OCI-LY1 (cell line): Measurements from ENCODE around the gene RABGEF1.
"Not testable (repeated sequence)": the region's sequence is repeated elsewhere in the genome, so short reads cannot be mapped to it uniquely, and the experiment has no call there.

Experiments
- H2AFZ ChIP-seq: fragments of 200-600 bp; sonication (generic), shearing (Covaris generic); 2 replicates; pipeline ENCODE4 v1.6.0; 2014; ENCODE audit warnings: antibody characterized with exemption, mild to moderate bottlenecking, low read length
- H3F3A ChIP-seq: fragments of 200-600 bp; sonication (generic), shearing (Covaris generic); 2 replicates; pipeline ENCODE4 v1.6.0; 2014; ENCODE audit warnings: mild to moderate bottlenecking, antibody characterized with exemption, low read length, moderate library complexity; ENCODE audit not compliant: insufficient read depth
- H3K27ac ChIP-seq: fragments of 200-600 bp; sonication (generic); 2 replicates; pipeline ENCODE4 v1.5.1; 2014; ENCODE audit warnings: low read length, mixed run types, mild to moderate bottlenecking, low read depth; ENCODE audit not compliant: poor library complexity, severe bottlenecking
- H3K27me3 ChIP-seq: fragments of 200-600 bp; sonication (generic); 2 replicates; pipeline ENCODE4 v1.6.0; 2014; ENCODE audit warnings: antibody characterized with exemption, mild to moderate bottlenecking, low read length, moderate library complexity; ENCODE audit not compliant: insufficient read depth
- H3K36me3 ChIP-seq: fragments of 200-600 bp; sonication (generic); 2 replicates; pipeline ENCODE4 v1.6.1; 2014; ENCODE audit warnings: mild to moderate bottlenecking, antibody characterized with exemption, low read length, moderate library complexity, mixed read lengths; ENCODE audit not compliant: insufficient read depth
- H3K4me1 ChIP-seq: fragments of 200-600 bp; sonication (generic); 2 replicates; pipeline ENCODE4 v1.5.1; 2014; ENCODE audit warnings: mild to moderate bottlenecking, low read length, moderate library complexity; ENCODE audit not compliant: insufficient read depth, severe bottlenecking
- H3K4me2 ChIP-seq: fragments of 200-600 bp; sonication (generic), shearing (Covaris generic); 2 replicates; pipeline ENCODE4 v1.6.1; 2014; ENCODE audit warnings: low read length
- H3K4me3 ChIP-seq: fragments of 200-600 bp; sonication (generic); 2 replicates; pipeline ENCODE4 v1.5.1; 2014; ENCODE audit warnings: low read length, low read depth, mild to moderate bottlenecking, mixed read lengths; ENCODE audit not compliant: poor library complexity, severe bottlenecking
- H3K79me2 ChIP-seq: fragments of 200-600 bp; shearing (Covaris generic); 2 replicates; pipeline ENCODE4 v1.6.1; 2016; ENCODE audit warnings: mixed run types, low read length, mixed read lengths; ENCODE audit not compliant: insufficient read depth
- H3K9ac ChIP-seq: fragments of 200-600 bp; sonication (generic), shearing (Covaris generic); 2 replicates; pipeline ENCODE4 v1.6.1; 2014; ENCODE audit warnings: mild to moderate bottlenecking, low read length, mixed read lengths
- H3K9me2 ChIP-seq: fragments of 200-600 bp; sonication (generic), shearing (Covaris generic); 2 replicates; pipeline ENCODE4 v1.6.1; 2014; ENCODE audit warnings: low read depth, mild to moderate bottlenecking, low read length, mixed read lengths
- H3K9me3 ChIP-seq: fragments of 200-600 bp; shearing (Covaris generic); 2 replicates; pipeline ENCODE4 v1.6.1; 2014; ENCODE audit warnings: low read length, mixed read lengths
- H4K20me1 ChIP-seq: fragments of 200-600 bp; sonication (generic), shearing (Covaris generic); 2 replicates; pipeline ENCODE4 v1.6.0; 2016; ENCODE audit warnings: mild to moderate bottlenecking, low read length; ENCODE audit not compliant: insufficient read depth
- EZH2 ChIP-seq: fragments of 200-600 bp; sonication (generic), shearing (Covaris generic); IDR thresholded peaks from 2 replicates; pipeline ENCODE4 v1.8.0; 2017; ENCODE audit warnings: borderline replicate concordance, mixed run types, mild to moderate bottlenecking, antibody characterized with exemption, low read length, moderate library complexity, mixed read lengths
- TF ChIP-seq, protein P1 (sequence below): fragments of 200-600 bp; sonication (generic), shearing (Covaris generic); IDR thresholded peaks from 2 replicates; pipeline ENCODE4 v1.5.1; 2017; ENCODE audit warnings: mild to moderate bottlenecking, antibody characterized with exemption, low read length, moderate library complexity, mixed read lengths

The RABGEF1 gene

GRCh38 chr7:66764905-66765304 lies 24.4 kb downstream of the RABGEF1 start:
- not testable (repeated sequence) for H3K9ac ChIP-seq, H3K4me3 ChIP-seq, H3K4me2 ChIP-seq, H3K27ac ChIP-seq, H3K9me3 ChIP-seq, H3K27me3 ChIP-seq, H3F3A ChIP-seq, H2AFZ ChIP-seq, H4K20me1 ChIP-seq, H3K9me2 ChIP-seq
- peaks cover 43% of the 10 kb centered on the region for H3K4me1 ChIP-seq
- peaks cover 18% of the 10 kb centered on the region; the same call in 1 of the 2 replicates for H3K79me2 ChIP-seq
- H3K36me3 ChIP-seq, result peaks cover 10% of the 10 kb centered on the region

DNA sequence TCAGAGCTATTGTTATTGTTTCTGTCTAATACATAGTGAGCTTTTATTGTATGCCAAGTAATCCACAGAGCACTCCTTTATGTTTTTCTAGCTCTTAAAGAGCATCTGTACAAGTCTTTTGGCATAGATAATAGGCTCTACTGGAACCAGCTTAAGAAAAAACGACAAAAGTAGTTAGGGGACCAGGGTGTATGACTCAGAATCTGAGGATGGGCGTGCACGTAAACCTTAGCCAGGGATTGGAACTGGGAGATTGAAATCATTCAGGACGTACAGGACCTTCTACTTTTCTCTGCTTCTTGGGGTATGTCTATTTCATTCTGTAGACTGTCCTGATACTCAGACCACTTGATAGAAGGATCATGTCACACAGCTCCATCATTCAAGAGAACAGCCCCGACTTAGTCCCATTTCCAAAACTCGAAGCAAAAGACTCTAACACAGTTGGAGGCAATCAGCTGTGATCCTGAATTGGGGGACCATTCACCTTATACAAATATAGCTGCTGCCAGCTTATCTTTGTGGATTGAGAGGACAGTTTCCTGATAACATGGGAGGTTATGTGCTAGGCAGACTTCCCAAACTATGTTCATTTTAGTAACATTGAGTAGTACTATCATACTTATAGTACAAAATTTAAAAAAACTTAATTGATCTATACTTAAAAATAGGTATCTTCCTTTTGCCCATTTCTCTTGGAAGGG lies 24.9 kb downstream of the RABGEF1 start:
- peaks cover 18% of the 10 kb centered on the region; the same call in 1 of the 2 replicates for H3K79me2 ChIP-seq
- not testable (repeated sequence) for H2AFZ ChIP-seq

DNA sequence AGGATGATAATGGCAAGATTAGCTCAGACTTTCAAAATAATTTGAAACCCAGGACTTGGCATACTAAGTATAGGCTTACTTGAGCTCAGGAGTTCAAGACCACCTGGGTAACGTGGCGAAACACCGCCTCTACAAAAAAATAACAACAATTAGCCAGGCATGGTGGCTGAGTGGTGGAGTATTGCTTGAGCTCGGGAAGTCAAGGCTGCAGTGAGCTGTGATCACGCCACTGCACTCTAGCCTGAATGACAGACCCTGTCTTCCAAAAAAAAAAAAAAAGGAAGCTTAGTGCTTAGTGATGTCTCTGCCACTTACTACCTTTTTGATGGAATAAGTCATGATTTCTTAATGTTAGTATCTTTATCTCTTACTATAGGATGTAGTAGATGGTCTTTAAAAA lies 25.5 kb downstream of the RABGEF1 start:
- H3K27me3 ChIP-seq, result no peaks in the 10 kb centered on the region
- no peak overlapping the region for H3K9ac ChIP-seq
- H3K27ac ChIP-seq, result no peak overlapping the region
- H3K79me2 ChIP-seq, result peaks cover 18% of the 10 kb centered on the region; the same call in 1 of the 2 replicates
- H3K9me2 ChIP-seq, result no peaks in the 10 kb centered on the region
- H3K9me3 ChIP-seq, result peaks cover 4% of the 10 kb centered on the region; the same call in 1 of the 2 replicates
- H3K4me2 ChIP-seq, result no peak overlapping the region
- H3K4me3 ChIP-seq, result no peak overlapping the region
- peaks cover 10% of the 10 kb centered on the region for H3K36me3 ChIP-seq
- no peak overlapping the region for H2AFZ ChIP-seq
- H3F3A ChIP-seq, result no peaks in the 10 kb centered on the region
- H3K4me1 ChIP-seq, result peaks cover 50% of the 10 kb centered on the region
- TF ChIP-seq, protein P1, sequence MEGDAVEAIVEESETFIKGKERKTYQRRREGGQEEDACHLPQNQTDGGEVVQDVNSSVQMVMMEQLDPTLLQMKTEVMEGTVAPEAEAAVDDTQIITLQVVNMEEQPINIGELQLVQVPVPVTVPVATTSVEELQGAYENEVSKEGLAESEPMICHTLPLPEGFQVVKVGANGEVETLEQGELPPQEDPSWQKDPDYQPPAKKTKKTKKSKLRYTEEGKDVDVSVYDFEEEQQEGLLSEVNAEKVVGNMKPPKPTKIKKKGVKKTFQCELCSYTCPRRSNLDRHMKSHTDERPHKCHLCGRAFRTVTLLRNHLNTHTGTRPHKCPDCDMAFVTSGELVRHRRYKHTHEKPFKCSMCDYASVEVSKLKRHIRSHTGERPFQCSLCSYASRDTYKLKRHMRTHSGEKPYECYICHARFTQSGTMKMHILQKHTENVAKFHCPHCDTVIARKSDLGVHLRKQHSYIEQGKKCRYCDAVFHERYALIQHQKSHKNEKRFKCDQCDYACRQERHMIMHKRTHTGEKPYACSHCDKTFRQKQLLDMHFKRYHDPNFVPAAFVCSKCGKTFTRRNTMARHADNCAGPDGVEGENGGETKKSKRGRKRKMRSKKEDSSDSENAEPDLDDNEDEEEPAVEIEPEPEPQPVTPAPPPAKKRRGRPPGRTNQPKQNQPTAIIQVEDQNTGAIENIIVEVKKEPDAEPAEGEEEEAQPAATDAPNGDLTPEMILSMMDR, result no peak
- no peak for TF ChIP-seq EZH2
- H4K20me1 ChIP-seq, result no peaks in the 10 kb centered on the region

More for the DNA sequence above, 24.9 kb downstream of the RABGEF1 start:
- Histone ChIP-seq H3K36me3 (peaks cover 10% of the 10 kb centered on the region), H3K4me1 (peaks cover 49% of the 10 kb centered on the region)
- H3K9me2 ChIP-seq, H3F3A ChIP-seq, H3K4me3 ChIP-seq, H3K4me2 ChIP-seq, H3K9me3 ChIP-seq, H4K20me1 ChIP-seq, H3K9ac ChIP-seq, H3K27me3 ChIP-seq, H3K27ac ChIP-seq: not testable (repeated sequence)

DNA sequence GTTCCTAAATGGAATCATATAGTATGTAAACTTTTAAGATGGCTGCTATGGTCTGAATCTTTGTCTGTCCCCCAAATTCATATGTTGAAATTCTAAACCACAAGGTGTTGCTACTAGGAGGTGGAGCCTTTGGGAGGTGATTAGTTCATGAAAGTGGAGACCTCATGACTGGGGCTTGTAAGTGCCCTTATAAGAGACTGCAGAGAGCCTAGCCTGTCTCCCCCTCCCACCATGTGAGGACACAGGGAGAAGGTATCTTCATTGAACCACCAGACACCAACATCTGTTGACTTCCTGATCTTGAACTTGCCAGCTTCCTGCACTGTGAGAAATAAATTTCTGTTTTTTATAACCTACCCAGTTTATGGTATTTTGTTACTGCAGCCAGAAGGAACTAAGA lies 27.0 kb downstream of the RABGEF1 start:
- not testable (repeated sequence) for H4K20me1 ChIP-seq, H2AFZ ChIP-seq, H3K9me3 ChIP-seq, H3K9ac ChIP-seq, H3K9me2 ChIP-seq, H3K4me3 ChIP-seq, H3F3A ChIP-seq, H3K4me2 ChIP-seq, H3K27me3 ChIP-seq
- H3K4me1 ChIP-seq, result peaks cover 50% of the 10 kb centered on the region
- peak overlapping the region; percentile 5 for H3K27ac ChIP-seq
- peaks cover 10% of the 10 kb centered on the region for H3K36me3 ChIP-seq
- H3K79me2 ChIP-seq, result peaks cover 22% of the 10 kb centered on the region; the same call in 1 of the 2 replicates
